CD14-positive monocyte (primary cell): ENCODE data around the gene NPTX2. TPM values are rescaled to one million over a fixed set of nuclear protein-coding genes. Genes with fewer than 3 reads are reported as not detected.

Source experiments
- DNase-seq, 3 donors: peaks; one replicate each; pipeline ENCODE4 v3.0.0-alpha.2; 2011 to 2022
- H2AFZ ChIP-seq: 2 replicates; pipeline ENCODE4 v1.6.0; 2012; ENCODE audit warnings: mild to moderate bottlenecking, low read depth, low read length, inconsistent platforms; ENCODE audit not compliant: insufficient read depth, poor library complexity, severe bottlenecking
- H3K27ac ChIP-seq, 2 donors: 1 replicate in 1 of 2; 2 replicates in 1 of 2; pipeline ENCODE4 v1.5.1; 2012 to 2013; ENCODE audit warnings: low read length in 2 of 2, control low read depth in 1 of 2, inconsistent platforms in 1 of 2, low read depth in 1 of 2, mild to moderate bottlenecking in 1 of 2
- H3K27me3 ChIP-seq, 2 donors: one replicate each; pipeline versions ENCODE4 v1.6.0 to v1.6.1; 2011 to 2013; ENCODE audit warnings: low read length in 2 of 2; ENCODE audit not compliant: control insufficient read depth in 2 of 2, insufficient read depth in 2 of 2
- H3K36me3 ChIP-seq, 2 donors: replicated peaks in 1 of 2; 1 replicate in 1 of 2; 2 replicates in 1 of 2; pipeline versions ENCODE4 v1.5.1 to v1.6.1; 2012 to 2013; ENCODE audit warnings: low read length in 2 of 2, control low read depth in 1 of 2, inconsistent platforms in 1 of 2, mild to moderate bottlenecking in 1 of 2; ENCODE audit not compliant: insufficient read depth in 2 of 2, control insufficient read depth in 1 of 2
- H3K4me1 ChIP-seq, 2 donors: 1 replicate in 1 of 2; 2 replicates in 1 of 2; pipeline versions ENCODE4 v1.5.1 to v1.6.1; 2012 to 2013; ENCODE audit warnings: low read length in 2 of 2, control low read depth in 1 of 2, inconsistent platforms in 1 of 2, mild to moderate bottlenecking in 1 of 2, moderate library complexity in 1 of 2; ENCODE audit not compliant: insufficient read depth in 2 of 2, control insufficient read depth in 1 of 2
- H3K4me2 ChIP-seq: replicated peaks from 2 replicates; pipeline ENCODE3; 2012; ENCODE audit warnings: low read length, moderate library complexity, mild to moderate bottlenecking; ENCODE audit not compliant: poor library complexity, severe bottlenecking; ENCODE audit errors: extremely low read depth
- H3K4me3 ChIP-seq, 3 experiments: fragments of 200-600 bp in 1 of 3; sonication (generic) in 1 of 3; replicated peaks in 1 of 3; 1 replicate in 2 of 3; 2 replicates in 1 of 3; pipeline ENCODE4 v1.5.1; 2011 to 2013; ENCODE audit warnings: low read length in 3 of 3, mild to moderate bottlenecking in 3 of 3, control low read depth in 2 of 3, low read depth in 2 of 3, inconsistent platforms in 1 of 3, moderate library complexity in 1 of 3
- H3K79me2 ChIP-seq: 2 replicates; pipeline ENCODE4 v1.6.0; 2012; ENCODE audit warnings: mild to moderate bottlenecking, control low read depth, inconsistent platforms, low read length, moderate library complexity; ENCODE audit not compliant: insufficient read depth
- H3K9ac ChIP-seq: 2 replicates; pipeline ENCODE4 v1.6.0; 2017; ENCODE audit warnings: low read length, mild to moderate bottlenecking; ENCODE audit not compliant: insufficient read depth, poor library complexity, severe bottlenecking
- H3K9me3 ChIP-seq, 2 donors: replicated peaks in 1 of 2; 1 replicate in 1 of 2; 2 replicates in 1 of 2; pipeline versions ENCODE4 v1.5.1 to v1.6.1; 2012 to 2013; ENCODE audit warnings: low read length in 2 of 2, control low read depth in 1 of 2; ENCODE audit not compliant: control insufficient read depth in 1 of 2, insufficient read depth in 1 of 2
- H4K20me1 ChIP-seq: 2 replicates; pipeline ENCODE4 v1.6.0; 2012; ENCODE audit warnings: mild to moderate bottlenecking, low read length, control low read depth, moderate library complexity; ENCODE audit not compliant: insufficient read depth
- H3K27ac Mint-ChIP-seq, 7 donors: one replicate each; pipeline ENCODE4 v1.8.0; 2020; ENCODE audit warnings: mild to moderate bottlenecking in 7 of 7, mixed read lengths in 7 of 7, moderate library complexity in 6 of 7, inconsistent platforms in 2 of 7
- H3K27me3 Mint-ChIP-seq, 3 donors: one replicate each; pipeline ENCODE4 v1.8.0; 2021 to 2022; ENCODE audit warnings: low read depth in 3 of 3, mild to moderate bottlenecking in 3 of 3, mixed read lengths in 3 of 3, moderate library complexity in 3 of 3, inconsistent platforms in 1 of 3
- H3K36me3 Mint-ChIP-seq, 2 donors: one replicate each; pipeline ENCODE4 v1.8.0; 2020; ENCODE audit warnings: mixed read lengths in 2 of 2, inconsistent platforms in 1 of 2, mild to moderate bottlenecking in 1 of 2
- H3K4me1 Mint-ChIP-seq: one replicate; pipeline ENCODE4 v1.8.0; 2020; ENCODE audit warnings: mild to moderate bottlenecking, mixed read lengths
- H3K4me3 Mint-ChIP-seq, 2 donors: one replicate each; pipeline ENCODE4 v1.8.0; 2020; ENCODE audit warnings: mild to moderate bottlenecking in 2 of 2, mixed read lengths in 2 of 2, moderate library complexity in 1 of 2
- H3K9me3 Mint-ChIP-seq, 7 donors: one replicate each; pipeline ENCODE4 v1.8.0; 2020 to 2022; ENCODE audit warnings: mixed read lengths in 7 of 7, mild to moderate bottlenecking in 6 of 7, moderate library complexity in 6 of 7, inconsistent platforms in 2 of 7
- CTCF ChIP-seq: fragments of 200-600 bp; IDR thresholded peaks from one replicate; pipeline ENCODE4 v1.8.0; 2022; ENCODE audit warnings: antibody characterized with exemption, mild to moderate bottlenecking
- WGBS: methylation state at CpG from one replicate; pipeline ENCODE4 v1.1.5; 2013; ENCODE audit warnings: missing lambda C conversion rate; ENCODE audit not compliant: insufficient coverage; 5-methylcytosine and 5-hydroxymethylcytosine counted together
- intact Hi-C, 2 donors: fragments of 100-400 bp; cut with micrococcal nuclease; formaldehyde crosslinking; loops; one replicate each; pipeline versions ENCODE4 v1.15.0 to v1.15.1; 2023
- polyA plus RNA-seq, 3 donors: library from polyadenylated mRNA; depleted of rRNA in 1 of 3; unstranded in 2 of 3; stranded (reverse) in 1 of 3; fragments of 300-500 nt in 2 of 3; fragments of >200 nt in 1 of 3; fragmentation: Illumina TruSeq in 2 of 3; gene quantifications; 1 replicate in 2 of 3; 2 replicates in 1 of 3; pipeline ENCODE4 v1.2.3, GENCODE V29; 2012 to 2021

NPTX2 gene
- polyA plus RNA-seq, 3 donors = not detected

DNA sequence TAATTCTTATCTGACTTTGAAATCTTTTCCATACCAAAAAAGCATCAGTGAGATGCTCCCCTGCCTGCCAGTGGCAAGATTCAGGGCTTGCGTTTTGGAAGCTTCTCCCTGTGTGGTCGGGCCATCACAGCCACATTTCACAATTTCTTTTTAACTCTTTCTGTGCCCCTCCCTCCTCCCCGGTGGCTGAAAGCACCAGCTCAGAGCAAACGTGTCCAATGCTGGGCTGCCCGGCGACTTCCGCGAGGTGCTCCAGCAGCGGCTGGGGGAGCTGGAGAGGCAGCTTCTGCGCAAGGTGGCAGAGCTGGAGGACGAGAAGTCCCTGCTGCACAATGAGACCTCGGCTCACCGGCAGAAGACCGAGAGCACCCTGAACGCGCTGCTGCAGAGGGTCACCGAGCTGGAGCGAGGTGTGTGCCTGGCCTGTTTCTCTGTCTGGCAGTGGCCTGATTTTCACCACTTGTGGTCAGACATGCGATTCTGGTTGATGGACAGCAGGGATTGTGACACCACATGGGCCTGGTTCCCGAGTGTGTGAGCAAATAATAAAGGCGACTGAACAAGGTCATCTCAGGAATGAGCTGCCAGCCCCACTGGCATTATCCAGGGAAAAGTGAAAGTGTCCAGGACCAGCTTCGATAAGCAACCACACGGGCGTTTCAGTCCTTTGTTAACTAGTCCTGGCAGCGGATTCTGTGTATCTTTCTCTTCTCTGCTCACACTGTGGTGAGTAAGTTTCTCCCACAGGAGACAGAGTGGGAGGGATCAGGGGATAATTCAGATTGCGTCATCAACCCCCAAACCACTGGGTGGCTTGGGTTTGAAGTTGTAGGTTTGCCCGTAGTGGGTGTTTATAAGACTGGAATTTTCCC lies 2.6 kb downstream of the NPTX2 start:
- no peaks in the 10 kb centered on the region for H4K20me1 ChIP-seq
- Mint-ChIP-seq H3K4me3 (peak overlapping the region in 1 of 2 donors; percentile 76), H3K27me3 (peaks cover 49 to 71% (median 53%) of the 10 kb centered on the region in 3 donors), H3K9me3 (peaks cover 0 to 10% (median 3%) of the 10 kb centered on the region in 7 donors), H3K4me1 (peaks cover 7% of the 10 kb centered on the region), H3K36me3 (no peaks in the 10 kb centered on the region), H3K27ac (no peak overlapping the region)
- no peak overlapping the region for H2AFZ ChIP-seq
- peaks cover 0 to 9% of the 10 kb centered on the region in 2 donors for H3K4me1 ChIP-seq
- peaks cover 29 to 60% of the 10 kb centered on the region in 2 donors for H3K27me3 ChIP-seq
- no peak overlapping the region for H3K4me2 ChIP-seq
- H3K79me2 ChIP-seq = no peaks in the 10 kb centered on the region
- WGBS = 23% methylated on average over 21 of the region's 27 CpGs
- no peak for DNase-seq
- no peak overlapping the region for H3K9ac ChIP-seq
- no peak overlapping the region for H3K27ac ChIP-seq
- no peak for TF ChIP-seq CTCF
- H3K36me3 ChIP-seq = no peaks in the 10 kb centered on the region
- intact Hi-C loops = no loop called here
- peaks cover 0 to 9% of the 10 kb centered on the region in 2 donors for H3K9me3 ChIP-seq
- H3K4me3 ChIP-seq = no peak overlapping the region

- no peak overlapping the region for H2AFZ ChIP-seq
- Mint-ChIP-seq H3K4me1 (peaks cover 7% of the 10 kb centered on the region), H3K9me3 (peaks cover 0 to 10% (median 3%) of the 10 kb centered on the region in 7 donors), H3K4me3 (no peak overlapping the region), H3K27me3 (peaks cover 31 to 51% (median 39%) of the 10 kb centered on the region in 3 donors), H3K27ac (no peak overlapping the region), H3K36me3 (no peaks in the 10 kb centered on the region)
- no peak overlapping the region for H3K9ac ChIP-seq
- H3K4me3 ChIP-seq = no peak overlapping the region
- peaks cover 14 to 39% of the 10 kb centered on the region in 2 donors for H3K27me3 ChIP-seq
- no peak overlapping the region for H3K27ac ChIP-seq
- TF ChIP-seq CTCF = no peak
- WGBS = 67% methylated on average over 8 of the region's 13 CpGs
- H3K9me3 ChIP-seq = no peaks in the 10 kb centered on the region
- H3K79me2 ChIP-seq = no peaks in the 10 kb centered on the region
- DNase-seq = no peak
- H4K20me1 ChIP-seq = no peaks in the 10 kb centered on the region
- no peaks in the 10 kb centered on the region for H3K36me3 ChIP-seq
- H3K4me2 ChIP-seq = no peak overlapping the region
- intact Hi-C loops = no loop called here
- peaks cover 0 to 6% of the 10 kb centered on the region in 2 donors for H3K4me1 ChIP-seq
Measured at GRCh38 chr7:98621573-98622482, 4.7 kb downstream of the NPTX2 start.
